CD4-positive, alpha-beta T cell (primary cell): ENCODE results near the gene TUBA3C. TPM values are rescaled to one million over a fixed set of nuclear protein-coding genes. Genes with fewer than 3 reads are reported as not detected.

Experiments used
- ATAC-seq: fragments of 200-7000 bp; cut with Tn5 transposase; one replicate; pipeline ENCODE4 v1.10.0; 2022; ENCODE audit warnings: mild to moderate bottlenecking; ENCODE audit not compliant: poor library complexity
- CTCF ChIA-PET: fragments of 350-600 bp; sonication (Branson Sonifier 250); formaldehyde crosslinking; loops from one replicate; lab custom pipeline; 2021; ENCODE audit warnings: antibody characterized with exemption, inconsistent platforms; lab: Charles Lee
- POLR2A ChIA-PET: fragments of 350-600 bp; sonication (Branson Sonifier 250); formaldehyde crosslinking; loops from one replicate; lab custom pipeline; 2021; ENCODE audit warnings: antibody characterized with exemption, inconsistent platforms; lab: Charles Lee
- DNase-seq, 14 experiments: peaks; one replicate each; pipeline ENCODE4 v3.0.0-alpha.2; 2013 to 2020; ENCODE audit warnings: mixed read lengths in 2 of 14
- H3K27ac ChIP-seq, 2 donors: one replicate each; pipeline versions ENCODE4 v1.5.1 to v1.7.0; 2013; ENCODE audit warnings: low read length in 2 of 2, low read depth in 1 of 2, mild to moderate bottlenecking in 1 of 2
- H3K27me3 ChIP-seq, 2 experiments: 1 replicate in 1 of 2; 2 replicates in 1 of 2; pipeline versions ENCODE4 v1.6.1 to v1.7.0; 2013; ENCODE audit warnings: low read length in 2 of 2, control low read depth in 1 of 2, mild to moderate bottlenecking in 1 of 2, moderate library complexity in 1 of 2; ENCODE audit not compliant: insufficient read depth in 2 of 2, control insufficient read depth in 1 of 2
- H3K36me3 ChIP-seq: one replicate; pipeline ENCODE4 v1.6.1; 2013; ENCODE audit warnings: low read length, control low read depth; ENCODE audit not compliant: insufficient read depth
- H3K4me1 ChIP-seq: one replicate; pipeline ENCODE4 v1.6.1; 2013; ENCODE audit warnings: low read length, control low read depth; ENCODE audit not compliant: insufficient read depth
- H3K4me3 ChIP-seq: one replicate; pipeline ENCODE4 v1.5.1; 2013; ENCODE audit warnings: mild to moderate bottlenecking, low read length, moderate library complexity
- H3K9me3 ChIP-seq, 2 experiments: 1 replicate in 1 of 2; 2 replicates in 1 of 2; pipeline versions ENCODE4 v1.6.1 to v1.7.0; 2013; ENCODE audit warnings: low read length in 2 of 2, mild to moderate bottlenecking in 2 of 2, control low read depth in 1 of 2, moderate library complexity in 1 of 2; ENCODE audit not compliant: control insufficient read depth in 1 of 2, insufficient read depth in 1 of 2
- H3K27ac Mint-ChIP-seq: one replicate; pipeline ENCODE4 v1.8.0; 2020; ENCODE audit warnings: mixed read lengths
- H3K27me3 Mint-ChIP-seq: one replicate; pipeline ENCODE4 v1.8.0; 2021; ENCODE audit warnings: mixed read lengths
- H3K36me3 Mint-ChIP-seq: one replicate; pipeline ENCODE4 v1.8.0; 2021; ENCODE audit warnings: low read depth, mixed read lengths
- H3K4me1 Mint-ChIP-seq: one replicate; pipeline ENCODE4 v1.8.0; 2021; ENCODE audit warnings: low read depth, mixed read lengths
- H3K4me3 Mint-ChIP-seq: one replicate; pipeline ENCODE4 v1.8.0; 2020; ENCODE audit warnings: mild to moderate bottlenecking, mixed read lengths
- H3K9me3 Mint-ChIP-seq: one replicate; pipeline ENCODE4 v1.8.0; 2020; ENCODE audit warnings: mixed read lengths
- CTCF ChIP-seq: fragments of 200-600 bp; IDR thresholded peaks from one replicate; pipeline ENCODE4 v1.8.0; 2022; ENCODE audit warnings: antibody characterized with exemption, mild to moderate bottlenecking
- intact Hi-C, 2 experiments: fragments of 100-400 bp; cut with DNase I in 1 of 2; cut with micrococcal nuclease in 1 of 2; formaldehyde crosslinking; loops; one replicate each; pipeline versions ENCODE4 v1.15.1 to v1.9.0; 2023 to 2025; cut with DNase I, micrococcal nuclease
- total RNA-seq, 174 experiments: library from RNA in 2 of 174; stranded (reverse) in 2 of 174; gene quantifications; one replicate each; pipeline ENCODE4 v1.2.3 and lab custom pipeline; 2021 to 2026

TUBA3C gene
- total RNA-seq, 2 experiments from 2014 or later: not detected

GRCh38 chr13:19161308-19161707 lies 20.3 kb downstream of the TUBA3C start:
- Histone ChIP-seq H3K27ac (no peak overlapping the region), H3K9me3 (peaks cover 4 to 39% of the 10 kb centered on the region in 2 experiments), H3K36me3 (no peaks in the 10 kb centered on the region), H3K4me3 (no peak overlapping the region), H3K27me3 (no peaks in the 10 kb centered on the region), H3K4me1 (no peaks in the 10 kb centered on the region)
- no peak for ATAC-seq
- Mint-ChIP-seq H3K9me3 (peaks cover 3% of the 10 kb centered on the region), H3K36me3 (no peaks in the 10 kb centered on the region), H3K4me1 (no peaks in the 10 kb centered on the region), H3K4me3 (no peak overlapping the region), H3K27me3 (no peaks in the 10 kb centered on the region), H3K27ac (no peak overlapping the region)
- intact Hi-C loops: no loop called here
- CTCF ChIA-PET: no interaction called here
- POLR2A ChIA-PET: no interaction called here
- TF ChIP-seq CTCF: no peak
- DNase-seq: no peak

GRCh38 chr13:19159761-19160420 lies 21.7 kb downstream of the TUBA3C start:
- no peak for TF ChIP-seq CTCF
- H3K27me3 Mint-ChIP-seq: no peaks in the 10 kb centered on the region
- Histone ChIP-seq H3K4me3 (no peak overlapping the region), H3K27me3 (no peaks in the 10 kb centered on the region), H3K9me3 (peaks cover 4 to 43% of the 10 kb centered on the region in 2 experiments), H3K4me1 (no peaks in the 10 kb centered on the region), H3K36me3 (no peaks in the 10 kb centered on the region), H3K27ac (no peak overlapping the region)
- no peak overlapping the region for H3K4me3 Mint-ChIP-seq
- no peak for ATAC-seq
- intact Hi-C loops: no loop called here
- no peaks in the 10 kb centered on the region for H3K36me3 Mint-ChIP-seq
- H3K9me3 Mint-ChIP-seq: peaks cover 3% of the 10 kb centered on the region
- no peak for DNase-seq
- POLR2A ChIA-PET: no interaction called here
- no peaks in the 10 kb centered on the region for H3K4me1 Mint-ChIP-seq
- CTCF ChIA-PET: no interaction called here
- H3K27ac Mint-ChIP-seq: no peak overlapping the region

DNA sequence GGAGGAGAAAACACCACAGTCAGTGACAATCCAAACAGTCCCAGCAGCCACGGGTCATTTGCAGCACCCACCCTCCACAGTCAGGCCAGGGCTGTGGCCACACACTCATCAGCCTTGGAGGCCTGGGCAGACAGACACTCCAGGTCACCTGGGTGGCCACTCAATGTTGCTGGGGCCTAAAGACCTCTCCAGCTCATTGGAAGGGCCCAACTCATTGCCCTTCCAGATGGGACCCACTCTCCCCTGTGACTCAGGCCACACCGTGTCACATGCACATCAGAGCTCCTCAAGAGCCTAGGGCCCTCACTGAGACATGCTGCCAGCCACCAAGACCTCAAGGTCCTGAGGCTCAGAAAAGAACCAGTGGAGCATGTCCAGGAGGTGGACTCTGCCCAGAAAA lies 22.4 kb downstream of the TUBA3C start:
- no peak overlapping the region for H3K27ac Mint-ChIP-seq
- no peak overlapping the region for H3K4me3 Mint-ChIP-seq
- ATAC-seq (no peak), DNase-seq (no peak)
- POLR2A ChIA-PET: no interaction called here
- H3K27me3 Mint-ChIP-seq: no peaks in the 10 kb centered on the region
- H3K27me3 ChIP-seq: no peaks in the 10 kb centered on the region
- H3K36me3 Mint-ChIP-seq: no peaks in the 10 kb centered on the region
- H3K9me3 Mint-ChIP-seq: peaks cover 3% of the 10 kb centered on the region
- intact Hi-C loops: no loop called here
- no peak overlapping the region for H3K27ac ChIP-seq
- TF ChIP-seq CTCF: no peak
- peaks cover 4 to 44% of the 10 kb centered on the region in 2 experiments for H3K9me3 ChIP-seq
- no peaks in the 10 kb centered on the region for H3K4me1 Mint-ChIP-seq
- CTCF ChIA-PET: no interaction called here
- H3K4me1 ChIP-seq: no peaks in the 10 kb centered on the region
- no peaks in the 10 kb centered on the region for H3K36me3 ChIP-seq
- H3K4me3 ChIP-seq: no peak overlapping the region
